Peyer's patch (tissue), 4 donors: ENCODE data around the gene CSNK2A3.

Experiments used
- POLR2A ChIP-seq, 2 donors: fragments of 450-650 bp; IDR thresholded peaks; one replicate each; pipeline ENCODE4 v1.5.1; 2017; ENCODE audit warnings: antibody characterized with exemption in 2 of 2, mild to moderate bottlenecking in 2 of 2, moderate library complexity in 2 of 2
- TF ChIP-seq, protein P1 (sequence below), 6 experiments: fragments of 450-650 bp in 4 of 6; fragments of 200-600 bp in 2 of 6; sonication (generic) in 1 of 6; IDR thresholded peaks; one replicate each; pipeline ENCODE4 v1.5.1; 2017 to 2019; ENCODE audit warnings: antibody characterized with exemption in 6 of 6, mild to moderate bottlenecking in 3 of 6, moderate library complexity in 1 of 6

DNA sequence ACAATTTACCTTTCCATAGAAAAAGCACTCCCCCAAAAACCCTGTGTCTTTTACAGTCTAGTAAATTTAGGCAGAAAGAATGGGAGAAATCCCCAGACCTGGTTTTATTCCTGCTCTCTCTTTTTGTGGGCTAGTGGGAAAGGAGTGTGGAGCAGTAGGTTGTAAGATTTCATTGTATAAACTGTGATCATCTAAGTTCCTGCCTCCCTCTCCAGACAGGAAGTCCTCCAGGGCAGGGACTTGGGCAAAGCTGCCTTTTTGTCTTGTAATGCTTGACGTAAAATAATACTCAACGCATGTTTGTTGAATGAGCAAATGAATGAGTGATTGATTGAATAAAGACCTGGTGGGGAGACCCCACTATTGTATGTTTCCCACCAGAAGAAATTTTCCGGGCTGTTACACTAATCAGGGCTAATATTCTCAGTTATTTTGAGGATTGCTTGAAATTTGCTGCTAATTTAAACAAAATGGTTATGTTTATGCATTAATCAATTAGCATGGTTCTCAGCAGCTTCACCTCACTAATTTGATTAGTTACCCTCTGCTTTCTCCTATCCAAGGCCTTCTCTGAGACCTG, 36.3 kb downstream of the CSNK2A3 start:
- TF ChIP-seq POLR2A (IDR thresholded peaks at IDR 0.05): no peak
- TF ChIP-seq, protein P1, sequence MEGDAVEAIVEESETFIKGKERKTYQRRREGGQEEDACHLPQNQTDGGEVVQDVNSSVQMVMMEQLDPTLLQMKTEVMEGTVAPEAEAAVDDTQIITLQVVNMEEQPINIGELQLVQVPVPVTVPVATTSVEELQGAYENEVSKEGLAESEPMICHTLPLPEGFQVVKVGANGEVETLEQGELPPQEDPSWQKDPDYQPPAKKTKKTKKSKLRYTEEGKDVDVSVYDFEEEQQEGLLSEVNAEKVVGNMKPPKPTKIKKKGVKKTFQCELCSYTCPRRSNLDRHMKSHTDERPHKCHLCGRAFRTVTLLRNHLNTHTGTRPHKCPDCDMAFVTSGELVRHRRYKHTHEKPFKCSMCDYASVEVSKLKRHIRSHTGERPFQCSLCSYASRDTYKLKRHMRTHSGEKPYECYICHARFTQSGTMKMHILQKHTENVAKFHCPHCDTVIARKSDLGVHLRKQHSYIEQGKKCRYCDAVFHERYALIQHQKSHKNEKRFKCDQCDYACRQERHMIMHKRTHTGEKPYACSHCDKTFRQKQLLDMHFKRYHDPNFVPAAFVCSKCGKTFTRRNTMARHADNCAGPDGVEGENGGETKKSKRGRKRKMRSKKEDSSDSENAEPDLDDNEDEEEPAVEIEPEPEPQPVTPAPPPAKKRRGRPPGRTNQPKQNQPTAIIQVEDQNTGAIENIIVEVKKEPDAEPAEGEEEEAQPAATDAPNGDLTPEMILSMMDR (IDR thresholded peaks at IDR 0.05): no peak
